ENCODE data around the gene CYP39A1. TPM values are rescaled to one million over a fixed set of nuclear protein-coding genes. Genes with fewer than 3 reads are reported as not detected.

CYP39A1 gene
- total RNA-seq, 1 experiment from 2014 or later, result 1.7 TPM

DNA sequence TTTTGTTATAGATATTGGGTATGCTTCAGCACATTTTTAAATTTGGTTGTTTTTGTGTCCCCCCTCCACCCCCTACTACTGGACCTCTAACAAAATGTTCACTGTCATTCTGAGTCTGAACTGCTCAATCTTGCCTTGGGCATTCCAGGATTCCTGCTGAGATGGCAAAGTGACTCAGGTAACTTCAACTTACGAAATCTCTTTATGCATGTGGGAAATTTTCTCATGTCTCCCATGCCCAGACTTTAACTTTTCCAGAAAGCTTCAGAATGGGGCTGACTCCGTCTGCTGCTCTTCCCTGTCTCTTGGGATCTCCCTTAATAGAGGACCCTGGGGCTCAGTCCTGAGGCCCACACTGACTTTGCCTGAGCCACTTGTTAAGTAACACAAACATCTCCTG, 14.0 kb downstream of the CYP39A1 start:
- H3K9me3 Mint-ChIP-seq (ENCODE audit: low read depth, unreplicated experiment), result no peaks in the 10 kb centered on the region
- H3K27ac Mint-ChIP-seq (ENCODE audit: unreplicated experiment), result no peak overlapping the region
- H3K4me1 Mint-ChIP-seq (ENCODE audit: low read depth, unreplicated experiment), result no peaks in the 10 kb centered on the region
- no peaks in the 10 kb centered on the region for H3K36me3 Mint-ChIP-seq (ENCODE audit: insufficient read depth, unreplicated experiment)
- CTCF ChIA-PET, result no interaction called here
- BruUV-seq (replicated peaks), result no TSS peak
- no peak for DNase-seq
- TF ChIP-seq, protein P1, sequence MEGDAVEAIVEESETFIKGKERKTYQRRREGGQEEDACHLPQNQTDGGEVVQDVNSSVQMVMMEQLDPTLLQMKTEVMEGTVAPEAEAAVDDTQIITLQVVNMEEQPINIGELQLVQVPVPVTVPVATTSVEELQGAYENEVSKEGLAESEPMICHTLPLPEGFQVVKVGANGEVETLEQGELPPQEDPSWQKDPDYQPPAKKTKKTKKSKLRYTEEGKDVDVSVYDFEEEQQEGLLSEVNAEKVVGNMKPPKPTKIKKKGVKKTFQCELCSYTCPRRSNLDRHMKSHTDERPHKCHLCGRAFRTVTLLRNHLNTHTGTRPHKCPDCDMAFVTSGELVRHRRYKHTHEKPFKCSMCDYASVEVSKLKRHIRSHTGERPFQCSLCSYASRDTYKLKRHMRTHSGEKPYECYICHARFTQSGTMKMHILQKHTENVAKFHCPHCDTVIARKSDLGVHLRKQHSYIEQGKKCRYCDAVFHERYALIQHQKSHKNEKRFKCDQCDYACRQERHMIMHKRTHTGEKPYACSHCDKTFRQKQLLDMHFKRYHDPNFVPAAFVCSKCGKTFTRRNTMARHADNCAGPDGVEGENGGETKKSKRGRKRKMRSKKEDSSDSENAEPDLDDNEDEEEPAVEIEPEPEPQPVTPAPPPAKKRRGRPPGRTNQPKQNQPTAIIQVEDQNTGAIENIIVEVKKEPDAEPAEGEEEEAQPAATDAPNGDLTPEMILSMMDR (IDR thresholded peaks at IDR 0.05; ENCODE audit: unreplicated experiment), result no peak
- H3K4me3 Mint-ChIP-seq (ENCODE audit: low read depth, unreplicated experiment), result no peak overlapping the region
- no peaks in the 10 kb centered on the region for H3K27me3 Mint-ChIP-seq (ENCODE audit: unreplicated experiment)
- intact Hi-C loops (cut with micrococcal nuclease; ENCODE audit: unreplicated experiment), result no loop called here

GRCh38 chr6:46637933-46638332, 14.7 kb downstream of the CYP39A1 start:
- Mint-ChIP-seq H3K4me1 (ENCODE audit: low read depth, unreplicated experiment) (no peaks in the 10 kb centered on the region), H3K4me3 (ENCODE audit: low read depth, unreplicated experiment) (no peak overlapping the region), H3K9me3 (ENCODE audit: low read depth, unreplicated experiment) (no peaks in the 10 kb centered on the region), H3K27ac (ENCODE audit: unreplicated experiment) (no peak overlapping the region), H3K36me3 (ENCODE audit: insufficient read depth, unreplicated experiment) (no peaks in the 10 kb centered on the region), H3K27me3 (ENCODE audit: unreplicated experiment) (no peaks in the 10 kb centered on the region)
- no TSS peak for BruUV-seq (replicated peaks)
- DNase-seq, result no peak
- intact Hi-C loops (cut with micrococcal nuclease; ENCODE audit: unreplicated experiment), result no loop called here
- CTCF ChIA-PET, result interaction anchor here (0.6 kb wide), 1 partner anchor 18 kb away, joined by 6 read pairs; no protein-coding TSS in a partner anchor
- TF ChIP-seq, protein P1 (IDR thresholded peaks at IDR 0.05; ENCODE audit: unreplicated experiment), result no peak

GRCh38 chr6:46637145-46637544, 15.5 kb downstream of the CYP39A1 start:
- intact Hi-C loops (cut with micrococcal nuclease; ENCODE audit: unreplicated experiment), result no loop called here
- no peak overlapping the region for H3K27ac Mint-ChIP-seq (ENCODE audit: unreplicated experiment)
- TF ChIP-seq, protein P1 (IDR thresholded peaks at IDR 0.05; ENCODE audit: unreplicated experiment), result no peak
- no peak for DNase-seq
- H3K4me1 Mint-ChIP-seq (ENCODE audit: low read depth, unreplicated experiment), result no peaks in the 10 kb centered on the region
- CTCF ChIA-PET, result no interaction called here
- H3K4me3 Mint-ChIP-seq (ENCODE audit: low read depth, unreplicated experiment), result no peak overlapping the region
- BruUV-seq (replicated peaks), result no TSS peak
- no peaks in the 10 kb centered on the region for H3K36me3 Mint-ChIP-seq (ENCODE audit: insufficient read depth, unreplicated experiment)
- no peaks in the 10 kb centered on the region for H3K9me3 Mint-ChIP-seq (ENCODE audit: low read depth, unreplicated experiment)
- H3K27me3 Mint-ChIP-seq (ENCODE audit: unreplicated experiment), result no peaks in the 10 kb centered on the region

GRCh38 chr6:46635462-46635861, 17.2 kb downstream of the CYP39A1 start:
- TF ChIP-seq, protein P1 (IDR thresholded peaks at IDR 0.05; ENCODE audit: unreplicated experiment), result no peak
- CTCF ChIA-PET, result no interaction called here
- Mint-ChIP-seq H3K9me3 (ENCODE audit: low read depth, unreplicated experiment) (no peaks in the 10 kb centered on the region), H3K4me3 (ENCODE audit: low read depth, unreplicated experiment) (no peak overlapping the region), H3K36me3 (ENCODE audit: insufficient read depth, unreplicated experiment) (no peaks in the 10 kb centered on the region), H3K4me1 (ENCODE audit: low read depth, unreplicated experiment) (no peaks in the 10 kb centered on the region), H3K27me3 (ENCODE audit: unreplicated experiment) (no peaks in the 10 kb centered on the region), H3K27ac (ENCODE audit: unreplicated experiment) (no peak overlapping the region)
- no TSS peak for BruUV-seq (replicated peaks)
- intact Hi-C loops (cut with micrococcal nuclease; ENCODE audit: unreplicated experiment), result no loop called here
- no peak for DNase-seq

Data from Calu3 (cell line).